ENCODE measurements around the gene AKAP8. TPM values are rescaled to one million over a fixed set of nuclear protein-coding genes. Genes with fewer than 3 reads are reported as not detected.

AKAP8 gene
- polyA plus RNA-seq, 1 experiment = 11.2 TPM

- no peak overlapping the region for H3K4me3 ChIP-seq (ENCODE audit: low read depth, low read length)
- H3K36me3 ChIP-seq (ENCODE audit: control insufficient read depth, insufficient read depth, low read length) = no peaks in the 10 kb centered on the region; the same call in 1 of the 2 replicates
- H3K27me3 ChIP-seq (ENCODE audit: control insufficient read depth, insufficient read depth, low read length) = no peaks in the 10 kb centered on the region
- ChIA-PET CTCF (no interaction called here), POLR2A (no interaction called here)
- no peak for TF ChIP-seq CTCF (IDR thresholded peaks at IDR 0.05; ENCODE audit: insufficient read depth, low read depth, low read length)
- DNase-seq (ENCODE audit: low read depth) = no peak
Observed at GRCh38 chr19:15313649-15314279, 65.8 kb downstream of the AKAP8 start.

- no peak for DNase-seq (ENCODE audit: low read depth)
- ChIA-PET POLR2A (no interaction called here), CTCF (interaction anchor here (1.2 kb wide), 1 partner anchor 56 kb away, joined by 3 read pairs; no protein-coding TSS in a partner anchor)
- no peaks in the 10 kb centered on the region; the same call in 1 of the 2 replicates for H3K36me3 ChIP-seq (ENCODE audit: control insufficient read depth, insufficient read depth, low read length)
- H3K4me3 ChIP-seq (ENCODE audit: low read depth, low read length) = no peak overlapping the region
- TF ChIP-seq CTCF (IDR thresholded peaks at IDR 0.05; ENCODE audit: insufficient read depth, low read depth, low read length) = no peak
- H3K27me3 ChIP-seq (ENCODE audit: control insufficient read depth, insufficient read depth, low read length) = no peaks in the 10 kb centered on the region
Observed at GRCh38 chr19:15307169-15307568, 72.4 kb downstream of the AKAP8 start.

GRCh38 chr19:15305582-15306334 lies 73.8 kb downstream of the AKAP8 start:
- DNase-seq (ENCODE audit: low read depth) = no peak
- no peaks in the 10 kb centered on the region for H3K27me3 ChIP-seq (ENCODE audit: control insufficient read depth, insufficient read depth, low read length)
- TF ChIP-seq CTCF (IDR thresholded peaks at IDR 0.05; ENCODE audit: insufficient read depth, low read depth, low read length) = no peak
- H3K36me3 ChIP-seq (ENCODE audit: control insufficient read depth, insufficient read depth, low read length) = no peaks in the 10 kb centered on the region; the same call in 1 of the 2 replicates
- ChIA-PET CTCF (interaction anchor here (1.2 to 1.5 kb wide), 2 partner anchors 23 to 55 kb away, joined by 3 read pairs; no protein-coding TSS in a partner anchor), POLR2A (no interaction called here)
- H3K4me3 ChIP-seq (ENCODE audit: low read depth, low read length) = no peak overlapping the region

GRCh38 chr19:15304140-15304705 lies 75.4 kb downstream of the AKAP8 start:
- ChIA-PET CTCF (interaction anchor here (0.8 to 1.1 kb wide), 3 partner anchors 15 to 41 kb away, joined by 3 to 5 read pairs (median 3); no protein-coding TSS in a partner anchor), POLR2A (no interaction called here)
- TF ChIP-seq CTCF (IDR thresholded peaks at IDR 0.05; ENCODE audit: insufficient read depth, low read depth, low read length) = no peak
- no peak for DNase-seq (ENCODE audit: low read depth)
- Histone ChIP-seq H3K36me3 (ENCODE audit: control insufficient read depth, insufficient read depth, low read length) (no peaks in the 10 kb centered on the region), H3K27me3 (ENCODE audit: control insufficient read depth, insufficient read depth, low read length) (no peaks in the 10 kb centered on the region), H3K4me3 (ENCODE audit: low read depth, low read length) (no peak overlapping the region)

Small RNA genes within 50 kb of the gene (small RNA-seq; reads per million reads assigned to genes)
- gene AC005776.1 (ENCODE audit: insufficient read length, low read depth, low replicate concordance) = not detected

Other genes starting within 250 kb of the AKAP8 start
- gene NOTCH3, start 178.8 kb downstream of the AKAP8 start, polyA plus RNA-seq (2011; rRNA removed) = 13.3 and 37.6 TPM in 2 replicates
- gene EPHX3, start 147.3 kb downstream of the AKAP8 start, polyA plus RNA-seq (2011; rRNA removed) = 0.04 and 0.05 TPM in 2 replicates
- 6.1 and 9.5 TPM in 2 replicates for gene BRD4, start 47.2 kb downstream of the AKAP8 start, polyA plus RNA-seq (2011; rRNA removed)
- 25.8 and 27.5 TPM in 2 replicates for gene AKAP8L, start 39.2 kb upstream of the AKAP8 start, polyA plus RNA-seq (2011; rRNA removed)
- 7.5 and 10.9 TPM in 2 replicates for gene WIZ, start 70.2 kb upstream of the AKAP8 start, polyA plus RNA-seq (2011; rRNA removed)
- gene RASAL3, start 84.8 kb upstream of the AKAP8 start, polyA plus RNA-seq (2011; rRNA removed) = 0.04 TPM in 1 of 2 replicates, not detected in the other
- not detected in 2 replicates for gene PGLYRP2, start 99.7 kb upstream of the AKAP8 start, polyA plus RNA-seq (2011; rRNA removed)
- gene CYP4F22, start 128.7 kb upstream of the AKAP8 start, polyA plus RNA-seq (2011; rRNA removed) = not detected in 2 replicates
- not detected in 2 replicates for gene CYP4F8, start 235.4 kb upstream of the AKAP8 start, polyA plus RNA-seq (2011; rRNA removed)

Measured in BJ (cell line).